MM.1S (cell line): ENCODE measurements around the gene ADGRL1.

Experiments
- DNase-seq: peaks from one replicate; pipeline ENCODE4 v3.0.0-alpha.2; 2015
- H2AFZ ChIP-seq: fragments of 300-600 bp; sonication (generic); 2 replicates; pipeline ENCODE4 v1.6.0; 2016; ENCODE audit warnings: antibody characterized with exemption, low read length
- H3F3A ChIP-seq: fragments of 300-600 bp; sonication (generic); 2 replicates; pipeline ENCODE4 v1.6.1; 2016; ENCODE audit warnings: mild to moderate bottlenecking, antibody characterized with exemption, low read length, moderate library complexity, mixed read lengths; ENCODE audit not compliant: insufficient read depth
- H3K27ac ChIP-seq: fragments of 300-600 bp; sonication (generic); 2 replicates; pipeline ENCODE4 v1.5.1; 2016; ENCODE audit warnings: mild to moderate bottlenecking, low read length
- H3K27me3 ChIP-seq: fragments of 300-600 bp; sonication (generic); replicated peaks from 2 replicates; pipeline ENCODE4 v1.6.0; 2016; ENCODE audit warnings: low read length; ENCODE audit not compliant: insufficient read depth
- H3K36me3 ChIP-seq: fragments of 300-600 bp; sonication (generic); replicated peaks from 2 replicates; pipeline ENCODE4 v1.6.1; 2016; ENCODE audit warnings: mild to moderate bottlenecking, low read length, mixed read lengths; ENCODE audit not compliant: insufficient read depth
- H3K4me1 ChIP-seq: fragments of 300-600 bp; sonication (generic); 2 replicates; pipeline ENCODE4 v1.6.1; 2016; ENCODE audit warnings: low read length, mixed read lengths
- H3K4me2 ChIP-seq: fragments of 300-600 bp; sonication (generic); 2 replicates; pipeline ENCODE4 v1.6.0; 2016; ENCODE audit warnings: low read depth, low read length
- H3K4me3 ChIP-seq: fragments of 300-600 bp; sonication (generic); 2 replicates; pipeline ENCODE4 v1.5.1; 2016; ENCODE audit warnings: low read length, mixed read lengths
- H3K79me2 ChIP-seq: fragments of 300-600 bp; sonication (generic); 2 replicates; pipeline ENCODE4 v1.6.1; 2016; ENCODE audit warnings: mixed run types, low read length, mixed read lengths
- H3K9ac ChIP-seq: fragments of 300-600 bp; sonication (generic); 2 replicates; pipeline ENCODE4 v1.6.1; 2016; ENCODE audit warnings: low read length, mixed read lengths
- H3K9me2 ChIP-seq: fragments of 300-600 bp; sonication (generic); replicated peaks from 2 replicates; pipeline ENCODE4 v1.6.1; 2016; ENCODE audit warnings: mild to moderate bottlenecking, low read length, mixed read lengths; ENCODE audit not compliant: insufficient read depth
- H3K9me3 ChIP-seq: fragments of 300-600 bp; sonication (generic); replicated peaks from 2 replicates; pipeline ENCODE4 v1.6.1; 2016; ENCODE audit warnings: mild to moderate bottlenecking, low read length, mixed read lengths; ENCODE audit not compliant: insufficient read depth
- H4K20me1 ChIP-seq: fragments of 300-600 bp; sonication (generic); 2 replicates; pipeline ENCODE4 v1.6.1; 2016; ENCODE audit warnings: mild to moderate bottlenecking, low read length, moderate library complexity, mixed read lengths; ENCODE audit not compliant: insufficient read depth
- CTCF ChIP-seq: fragments of 300-600 bp; sonication (generic); IDR thresholded peaks from 2 replicates; pipeline ENCODE4 v1.5.1; 2016; ENCODE audit warnings: antibody characterized with exemption, low read length, mixed read lengths
- EZH2 ChIP-seq: fragments of 300-600 bp; sonication (generic); optimal IDR thresholded peaks from 2 replicates; pipeline ENCODE3; 2017; ENCODE audit warnings: low read depth, mild to moderate bottlenecking, antibody characterized with exemption, low read length, mixed read lengths
- EZH2phosphoT487 ChIP-seq: fragments of 300-600 bp; sonication (generic); IDR thresholded peaks from 2 replicates; pipeline ENCODE4 v1.6.1; 2018; ENCODE audit warnings: antibody characterized with exemption, low read length

The ADGRL1 gene

GRCh38 chr19:14155371-14155770 is 50.6 kb downstream of the ADGRL1 start:
- no peaks in the 10 kb centered on the region for H3F3A ChIP-seq
- peaks cover 22% of the 10 kb centered on the region for H3K27me3 ChIP-seq
- H2AFZ ChIP-seq, result no peak overlapping the region
- no peaks in the 10 kb centered on the region for H3K4me1 ChIP-seq
- no peak for TF ChIP-seq EZH2phosphoT487
- no peak for TF ChIP-seq CTCF
- TF ChIP-seq EZH2, result no peak
- H3K27ac ChIP-seq, result no peak overlapping the region
- no peaks in the 10 kb centered on the region for H3K9me2 ChIP-seq
- H3K4me3 ChIP-seq, result no peak overlapping the region
- no peaks in the 10 kb centered on the region for H3K36me3 ChIP-seq
- H3K79me2 ChIP-seq, result no peaks in the 10 kb centered on the region
- no peak overlapping the region for H3K9ac ChIP-seq
- no peak overlapping the region for H3K4me2 ChIP-seq
- H3K9me3 ChIP-seq, result no peaks in the 10 kb centered on the region
- DNase-seq, result no peak
- no peaks in the 10 kb centered on the region for H4K20me1 ChIP-seq

GRCh38 chr19:14152713-14153112 is 53.3 kb downstream of the ADGRL1 start:
- no peak overlapping the region for H3K4me3 ChIP-seq
- no peak for TF ChIP-seq EZH2phosphoT487
- no peak overlapping the region for H3K4me2 ChIP-seq
- no peak for DNase-seq
- H2AFZ ChIP-seq, result no peak overlapping the region
- no peak overlapping the region for H3K27ac ChIP-seq
- H3K36me3 ChIP-seq, result no peaks in the 10 kb centered on the region
- H3K27me3 ChIP-seq, result no peaks in the 10 kb centered on the region
- 0 out of 2 replicates have a peak, but pooled peaks cover 3% of the 10 kb centered on the region for H3F3A ChIP-seq
- H4K20me1 ChIP-seq, result no peaks in the 10 kb centered on the region
- no peaks in the 10 kb centered on the region for H3K79me2 ChIP-seq
- H3K9me2 ChIP-seq, result no peaks in the 10 kb centered on the region
- peaks cover 12% of the 10 kb centered on the region for H3K4me1 ChIP-seq
- no peaks in the 10 kb centered on the region for H3K9me3 ChIP-seq
- H3K9ac ChIP-seq, result no peak overlapping the region

GRCh38 chr19:14150770-14151661 is 55.0 kb downstream of the ADGRL1 start:
- no peak for DNase-seq
- Histone ChIP-seq H3K36me3 (no peaks in the 10 kb centered on the region), H3K4me1 (peaks cover 12% of the 10 kb centered on the region), H3K9me3 (no peaks in the 10 kb centered on the region), H2AFZ (no peak overlapping the region), H4K20me1 (no peaks in the 10 kb centered on the region), H3K4me2 (no peak overlapping the region), H3K9me2 (no peaks in the 10 kb centered on the region), H3K27ac (no peak overlapping the region), H3K27me3 (no peaks in the 10 kb centered on the region), H3K79me2 (no peaks in the 10 kb centered on the region), H3F3A (0 out of 2 replicates have a peak, but pooled peaks cover 3% of the 10 kb centered on the region), H3K4me3 (no peak overlapping the region), H3K9ac (no peak overlapping the region)
- TF ChIP-seq EZH2, result no peak
- TF ChIP-seq CTCF, result no peak
- TF ChIP-seq EZH2phosphoT487, result no peak
